Upper lobe of left lung (tissue), 6 donors: Measurements from ENCODE around the gene BSPRY. TPM values are rescaled to one million over a fixed set of nuclear protein-coding genes. Genes with fewer than 3 reads are reported as not detected.
"Not testable (repeated sequence)": the region's sequence is repeated elsewhere in the genome, so short reads cannot be mapped to it uniquely, and the experiment has no call there.

Experiments
- ATAC-seq, 2 donors: fragments of 200-7000 bp; cut with Tn5 transposase; one replicate each; pipeline ENCODE4 v1.9.1; 2022; ENCODE audit warnings: mild to moderate bottlenecking in 2 of 2, moderate library complexity in 2 of 2; ENCODE audit not compliant: low FRiP score in 2 of 2
- DNase-seq, 2 donors: peaks; one replicate each; pipeline ENCODE4 v3.0.0-alpha.2; 2019 to 2020
- H3K27ac ChIP-seq, 4 donors: fragments of 200-600 bp; sonication (generic); one replicate each; pipeline ENCODE4 v1.5.1; 2016 to 2019
- H3K27me3 ChIP-seq, 4 donors: fragments of 200-600 bp; sonication (generic); one replicate each; pipeline ENCODE4 v1.5.1; 2017 to 2019
- H3K36me3 ChIP-seq, 4 donors: fragments of 200-600 bp; sonication (generic); one replicate each; pipeline ENCODE4 v1.5.1; 2016 to 2019
- H3K4me1 ChIP-seq, 4 donors: fragments of 200-600 bp; sonication (generic); one replicate each; pipeline ENCODE4 v1.5.1; 2018 to 2019
- H3K4me3 ChIP-seq, 4 donors: fragments of 200-600 bp; sonication (generic); one replicate each; pipeline ENCODE4 v1.5.1; 2017 to 2019; ENCODE audit warnings: mild to moderate bottlenecking in 2 of 4, moderate library complexity in 1 of 4
- H3K9me3 ChIP-seq, 4 donors: fragments of 200-600 bp; sonication (generic); one replicate each; pipeline ENCODE4 v1.5.1; 2018 to 2019
- EP300 ChIP-seq, 4 donors: sonication (generic); formaldehyde crosslinking; IDR thresholded peaks; one replicate each; pipeline ENCODE4 v1.5.1; 2017; ENCODE audit warnings: antibody characterized with exemption in 4 of 4, control low read depth in 2 of 4
- POLR2A ChIP-seq, 4 donors: fragments of 450-650 bp; IDR thresholded peaks; one replicate each; pipeline ENCODE4 v1.5.1; 2016 to 2017; ENCODE audit warnings: antibody characterized with exemption in 4 of 4, mild to moderate bottlenecking in 2 of 4
- POLR2AphosphoS5 ChIP-seq, 2 donors: sonication (generic); formaldehyde crosslinking; IDR thresholded peaks; one replicate each; pipeline ENCODE4 v1.5.1; 2017; ENCODE audit warnings: antibody characterized with exemption in 2 of 2
- WGBS, 2 donors: methylation state at CpG; one replicate each; pipeline ENCODE4 v1.1.5; 2017 to 2018; 5-methylcytosine and 5-hydroxymethylcytosine counted together
- total RNA-seq, 6 donors: library from RNA; depleted of rRNA in 4 of 6; stranded (reverse); fragments of >200 nt in 4 of 6; gene quantifications; one replicate each; pipeline versions ENCODE4 v1.1.0 to v1.2.1, GENCODE V29; 2016 to 2021
- TF ChIP-seq, protein P1 (sequence below), 6 experiments: fragments of 450-650 bp in 4 of 6; fragments of 200-600 bp in 2 of 6; sonication (generic) in 2 of 6; IDR thresholded peaks; one replicate each; pipeline ENCODE4 v1.5.1; 2016 to 2019; ENCODE audit warnings: antibody characterized with exemption in 6 of 6
- donor health status: DM: no; HTN: no; CAD: no; lungs with moderate emphysema.
- donor health status: DM: no; HTN: yes; CAD: no; lungs with severe emphysema.

The BSPRY gene
- total RNA-seq, 6 donors from 2014 or later: 5.2 to 21.1 (median 12.7) TPM

DNA sequence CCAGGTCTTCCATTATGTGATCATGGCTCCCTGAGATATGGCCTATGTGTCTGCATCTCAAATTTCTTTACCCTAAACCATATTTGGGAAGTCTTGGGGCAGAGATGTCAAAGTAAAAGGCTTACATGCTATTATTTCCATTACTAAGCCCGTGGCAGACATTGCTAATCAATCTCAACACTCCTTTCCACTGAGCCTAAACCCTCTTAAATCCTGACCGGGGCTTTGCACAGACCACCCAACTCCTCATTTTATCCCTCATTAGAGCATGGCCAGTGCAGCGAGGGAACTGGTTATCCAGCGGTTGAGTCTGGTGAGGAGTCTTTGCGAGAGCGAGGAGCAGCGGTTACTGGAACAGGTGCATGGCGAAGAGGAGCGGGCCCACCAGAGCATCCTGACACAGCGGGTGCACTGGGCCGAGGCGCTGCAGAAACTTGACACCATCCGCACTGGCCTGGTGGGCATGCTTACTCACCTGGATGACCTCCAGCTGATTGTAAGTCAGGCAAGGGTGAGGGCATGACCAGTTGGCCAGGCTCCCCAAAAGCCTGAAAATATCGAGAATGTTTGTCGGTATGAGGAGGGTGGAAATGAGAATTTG lies 11.0 kb downstream of the BSPRY start:
- WGBS, 2 donors: 88 to 90% methylated on average over 15 of the region's 15 CpGs
- TF ChIP-seq, protein P1, sequence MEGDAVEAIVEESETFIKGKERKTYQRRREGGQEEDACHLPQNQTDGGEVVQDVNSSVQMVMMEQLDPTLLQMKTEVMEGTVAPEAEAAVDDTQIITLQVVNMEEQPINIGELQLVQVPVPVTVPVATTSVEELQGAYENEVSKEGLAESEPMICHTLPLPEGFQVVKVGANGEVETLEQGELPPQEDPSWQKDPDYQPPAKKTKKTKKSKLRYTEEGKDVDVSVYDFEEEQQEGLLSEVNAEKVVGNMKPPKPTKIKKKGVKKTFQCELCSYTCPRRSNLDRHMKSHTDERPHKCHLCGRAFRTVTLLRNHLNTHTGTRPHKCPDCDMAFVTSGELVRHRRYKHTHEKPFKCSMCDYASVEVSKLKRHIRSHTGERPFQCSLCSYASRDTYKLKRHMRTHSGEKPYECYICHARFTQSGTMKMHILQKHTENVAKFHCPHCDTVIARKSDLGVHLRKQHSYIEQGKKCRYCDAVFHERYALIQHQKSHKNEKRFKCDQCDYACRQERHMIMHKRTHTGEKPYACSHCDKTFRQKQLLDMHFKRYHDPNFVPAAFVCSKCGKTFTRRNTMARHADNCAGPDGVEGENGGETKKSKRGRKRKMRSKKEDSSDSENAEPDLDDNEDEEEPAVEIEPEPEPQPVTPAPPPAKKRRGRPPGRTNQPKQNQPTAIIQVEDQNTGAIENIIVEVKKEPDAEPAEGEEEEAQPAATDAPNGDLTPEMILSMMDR (IDR thresholded peaks at IDR 0.05): no peak
- TF ChIP-seq POLR2A (IDR thresholded peaks at IDR 0.05) (no peak), EP300 (IDR thresholded peaks at IDR 0.05) (no peak), POLR2AphosphoS5 (IDR thresholded peaks at IDR 0.05) (no peak)
- Histone ChIP-seq H3K36me3 (no peaks in the 10 kb centered on the region), H3K4me3 (no peak overlapping the region), H3K27ac (no peak overlapping the region), H3K27me3 (no peaks in the 10 kb centered on the region), H3K9me3 (no peaks in the 10 kb centered on the region), H3K4me1 (peaks cover 0 to 1% (median 0%) of the 10 kb centered on the region in 4 donors)
- DNase-seq (peak in 1 of 2 donors; percentile 40), ATAC-seq (no peak)

DNA sequence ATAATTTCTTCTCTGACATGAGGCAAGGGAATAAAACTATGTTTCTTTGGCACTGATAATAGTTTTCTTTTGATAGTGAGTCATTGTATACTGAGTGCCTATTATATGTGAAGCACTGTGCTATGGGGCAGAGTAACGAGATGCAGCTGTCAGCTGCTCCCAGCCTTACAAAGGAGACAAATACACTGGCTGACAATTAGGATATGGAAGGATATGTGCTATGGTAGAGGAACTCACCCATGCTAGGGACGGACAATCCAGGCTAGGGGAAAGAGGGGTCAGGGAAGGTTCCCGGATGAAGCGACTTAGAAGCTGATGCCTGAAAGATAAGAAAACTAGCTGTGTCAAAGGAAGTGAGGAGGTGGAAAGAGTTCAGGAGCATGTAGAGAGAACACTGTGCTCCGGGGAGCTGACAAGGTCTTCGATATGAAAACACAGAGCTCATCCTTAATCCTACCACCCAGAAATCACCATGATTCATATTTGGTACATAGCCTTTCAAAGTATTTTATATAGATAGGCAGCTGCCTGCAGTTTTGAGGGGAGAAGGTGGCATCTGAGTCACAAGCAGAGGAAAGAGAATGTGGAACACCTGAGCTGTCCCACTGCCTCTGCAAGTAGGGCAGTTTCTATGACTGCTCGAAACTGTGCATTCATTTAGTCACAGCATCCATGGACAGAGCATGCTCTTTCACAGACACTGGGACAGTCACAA lies 12.1 kb downstream of the BSPRY start:
- peaks cover 0 to 3% (median 0%) of the 10 kb centered on the region in 4 donors for H3K4me1 ChIP-seq
- no peak for TF ChIP-seq POLR2AphosphoS5 (IDR thresholded peaks at IDR 0.05)
- no peak overlapping the region for H3K27ac ChIP-seq
- ATAC-seq (no peak), DNase-seq (no peak)
- no peaks in the 10 kb centered on the region for H3K9me3 ChIP-seq
- no peak overlapping the region for H3K4me3 ChIP-seq
- no peaks in the 10 kb centered on the region for H3K36me3 ChIP-seq
- no peaks in the 10 kb centered on the region for H3K27me3 ChIP-seq
- 62 to 79% methylated on average over 7 of the region's 7 CpGs for WGBS, 2 donors

DNA sequence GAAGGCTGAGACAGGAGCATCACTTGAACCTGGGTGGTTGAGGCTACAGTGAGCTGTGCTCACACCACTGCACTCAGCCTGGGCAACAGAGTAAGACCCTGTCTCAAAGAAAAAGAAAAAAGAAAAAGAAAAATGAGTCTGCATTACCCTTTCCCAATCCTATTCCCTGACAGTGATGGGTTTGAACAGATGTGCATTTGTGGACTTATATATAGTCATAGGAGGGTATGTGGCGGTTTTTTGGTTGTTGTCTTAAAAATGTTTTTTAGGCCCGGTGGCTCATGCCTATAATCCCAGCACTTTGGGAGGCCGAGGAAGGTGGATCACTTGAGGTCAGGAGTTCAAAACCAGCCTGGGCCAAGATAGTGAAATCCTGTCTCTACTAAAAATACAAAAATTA lies 14.0 kb downstream of the BSPRY start:
- Histone ChIP-seq H3K4me1 (peaks cover 0 to 3% (median 0%) of the 10 kb centered on the region in 4 donors), H3K4me3 (no peak overlapping the region), H3K36me3 (no peaks in the 10 kb centered on the region), H3K27ac (no peak overlapping the region), H3K27me3 (no peaks in the 10 kb centered on the region), H3K9me3 (no peaks in the 10 kb centered on the region)
- DNase-seq (no peak), ATAC-seq (no peak)
- TF ChIP-seq, protein P1 (IDR thresholded peaks at IDR 0.05): no peak
- no peak for TF ChIP-seq POLR2A (IDR thresholded peaks at IDR 0.05)
- TF ChIP-seq POLR2AphosphoS5 (IDR thresholded peaks at IDR 0.05): no peak
- TF ChIP-seq EP300 (IDR thresholded peaks at IDR 0.05): no peak
- WGBS, 2 donors: 75 to 95% methylated on average over 3 of the region's 3 CpGs

DNA sequence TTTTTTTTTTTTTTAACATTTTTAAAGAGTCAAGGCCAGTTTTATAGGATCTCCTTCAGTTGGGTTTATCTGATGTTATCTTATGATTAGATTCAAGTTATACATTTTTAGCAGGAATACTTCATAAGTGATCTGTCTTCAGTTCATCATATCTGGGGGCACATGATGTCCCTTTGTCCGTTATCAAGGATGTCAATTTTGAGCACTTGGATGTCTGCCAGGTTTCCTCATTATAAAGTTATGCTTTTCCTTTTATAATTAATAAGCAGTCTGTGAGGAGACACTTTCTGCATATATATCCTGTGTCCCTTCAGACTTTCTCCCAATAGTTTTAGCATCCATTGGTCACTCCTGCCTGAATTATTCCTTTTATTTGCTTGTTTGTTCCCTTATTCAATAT lies 15.6 kb downstream of the BSPRY start:
- no peak for TF ChIP-seq POLR2A (IDR thresholded peaks at IDR 0.05)
- TF ChIP-seq, protein P1 (IDR thresholded peaks at IDR 0.05): no peak
- TF ChIP-seq EP300 (IDR thresholded peaks at IDR 0.05): no peak
- no peak for TF ChIP-seq POLR2AphosphoS5 (IDR thresholded peaks at IDR 0.05)
- DNase-seq: no peak
- Histone ChIP-seq H3K4me3 (no peak overlapping the region), H3K9me3 (no peaks in the 10 kb centered on the region), H3K27me3 (no peaks in the 10 kb centered on the region), H3K27ac (no peak overlapping the region), H3K36me3 (no peaks in the 10 kb centered on the region), H3K4me1 (peaks cover 0 to 3% (median 0%) of the 10 kb centered on the region in 4 donors)
- ATAC-seq: no peak
- WGBS, 2 donors: 48 to 50% methylated on average over 1 of the region's 1 CpG

DNA sequence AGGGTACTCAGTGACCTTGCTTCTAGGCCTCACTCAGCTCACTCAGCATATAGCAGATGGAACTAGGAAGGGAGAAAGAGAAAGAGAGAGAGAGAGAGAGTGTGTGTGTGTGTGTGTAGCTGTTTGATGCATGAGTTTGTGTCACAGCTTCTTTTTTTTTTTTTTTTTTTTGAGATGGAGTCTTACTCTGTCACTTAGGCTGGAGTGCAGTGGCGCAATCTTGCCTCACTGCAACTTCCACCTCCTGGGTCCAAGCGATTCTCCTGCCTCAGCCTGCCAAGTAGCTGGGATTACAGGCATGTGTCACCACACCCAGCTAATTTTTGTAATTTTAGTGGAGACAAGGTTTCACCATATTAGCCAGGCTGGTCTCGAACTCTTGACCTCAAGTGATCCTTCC lies 16.3 kb downstream of the BSPRY start:
- H3K27me3 ChIP-seq, ATAC-seq, H3K9me3 ChIP-seq, H3K27ac ChIP-seq, H3K4me3 ChIP-seq, H3K36me3 ChIP-seq, H3K4me1 ChIP-seq: not testable (repeated sequence)
- 62 to 72% methylated on average over 3 of the region's 3 CpGs for WGBS, 2 donors
- peak in 1 of 2 donors; percentile 57 for DNase-seq
